ENCODE results near the gene CFAP221. TPM values are rescaled to one million over a fixed set of nuclear protein-coding genes. Genes with fewer than 3 reads are reported as not detected.
A peak's percentile ranks its signal among the peaks of the same experiment; 100 is the strongest.

CFAP221 gene
- total RNA-seq, 1 experiment from 2014 or later, result 0.20 TPM

DNA sequence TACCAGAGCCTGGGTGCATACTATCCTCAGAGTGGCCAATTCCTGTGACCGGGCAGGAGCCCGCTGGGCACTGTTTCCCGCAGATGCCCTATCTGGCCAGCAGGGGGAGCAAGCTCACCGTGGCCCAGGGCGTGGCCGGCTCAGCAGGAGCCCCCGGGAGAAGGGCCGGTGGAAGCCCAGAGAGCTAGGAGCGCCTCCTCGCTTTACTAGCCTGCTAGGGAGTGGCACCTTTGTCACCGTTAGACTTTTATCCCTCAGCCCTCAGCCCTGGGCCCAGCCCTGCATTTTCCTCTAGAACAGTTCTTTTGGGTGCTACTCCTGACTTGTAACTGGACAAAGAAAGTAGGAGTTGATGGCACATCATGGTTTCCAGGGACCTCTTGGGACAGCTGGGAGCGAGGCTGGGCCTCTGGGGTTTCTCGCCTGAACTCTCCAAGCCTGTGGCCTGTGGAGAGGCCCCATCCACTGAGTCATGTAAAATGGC is 158.7 kb downstream of the CFAP221 start:
- Mint-ChIP-seq H3K27ac (no peak overlapping the region), H3K9me3 (peaks cover 10% of the 10 kb centered on the region in 2 experiments; a peak in 3 of 5 replicates), H3K36me3 (ENCODE audit: insufficient read depth in 1 of 3, low read depth in 3 of 3) (peaks cover 8 to 10% (median 9%) of the 10 kb centered on the region in 3 experiments), H3K4me1 (peaks cover 48 to 51% of the 10 kb centered on the region in 2 experiments), H3K4me3 (no peak overlapping the region; a peak in 1 of 5 replicates), H3K27me3 (ENCODE audit: low read depth) (peaks cover 1% of the 10 kb centered on the region; the same call in 1 of the 2 replicates)
- no peak overlapping the region for H3K14ac ChIP-seq (ENCODE audit: insufficient read depth, low read length)
- no peaks in the 10 kb centered on the region for H3K23me2 ChIP-seq (ENCODE audit: insufficient read length, low read depth, low read length, poor library complexity, severe bottlenecking)
- WGBS (ENCODE audit: extremely low coverage, insufficient read length, low lambda C conversion rate), result no CpG with 5 or more reads among the region's 13 CpGs
- H3K23ac ChIP-seq (ENCODE audit: insufficient read length, low read depth, low read length), result no peak overlapping the region
- H3K56ac ChIP-seq (ENCODE audit: insufficient read length, low read depth, low read length), result no peak overlapping the region
- H2BK15ac ChIP-seq (ENCODE audit: low read depth, low read length), result no peak overlapping the region
- H4K5ac ChIP-seq (ENCODE audit: insufficient read length, low read depth, low read length), result no peak overlapping the region
- no peak overlapping the region for H2BK12ac ChIP-seq (ENCODE audit: insufficient read length, low read depth, low read length)
- H2BK20ac ChIP-seq (ENCODE audit: low read depth, low read length, poor library complexity, severe bottlenecking), result no peak overlapping the region
- no peaks in the 10 kb centered on the region for H3K27me3 ChIP-seq (ENCODE audit: insufficient read depth, low read length)
- H3K79me2 ChIP-seq (ENCODE audit: insufficient read depth, low read length), result no peaks in the 10 kb centered on the region
- H3K4ac ChIP-seq (ENCODE audit: low read depth, low read length), result no peak overlapping the region
- no peak overlapping the region for H4K91ac ChIP-seq (ENCODE audit: insufficient read length, low read depth, low read length)
- peaks cover 10% of the 10 kb centered on the region; the same call in 1 of the 2 replicates for H3K4me1 ChIP-seq (ENCODE audit: insufficient read depth, low read length)
- no peak overlapping the region for H3K27ac ChIP-seq (ENCODE audit: insufficient read length, low read depth, low read length)
- H2AK5ac ChIP-seq (ENCODE audit: insufficient read length, low read length), result no peak overlapping the region
- TF ChIP-seq, protein P1, sequence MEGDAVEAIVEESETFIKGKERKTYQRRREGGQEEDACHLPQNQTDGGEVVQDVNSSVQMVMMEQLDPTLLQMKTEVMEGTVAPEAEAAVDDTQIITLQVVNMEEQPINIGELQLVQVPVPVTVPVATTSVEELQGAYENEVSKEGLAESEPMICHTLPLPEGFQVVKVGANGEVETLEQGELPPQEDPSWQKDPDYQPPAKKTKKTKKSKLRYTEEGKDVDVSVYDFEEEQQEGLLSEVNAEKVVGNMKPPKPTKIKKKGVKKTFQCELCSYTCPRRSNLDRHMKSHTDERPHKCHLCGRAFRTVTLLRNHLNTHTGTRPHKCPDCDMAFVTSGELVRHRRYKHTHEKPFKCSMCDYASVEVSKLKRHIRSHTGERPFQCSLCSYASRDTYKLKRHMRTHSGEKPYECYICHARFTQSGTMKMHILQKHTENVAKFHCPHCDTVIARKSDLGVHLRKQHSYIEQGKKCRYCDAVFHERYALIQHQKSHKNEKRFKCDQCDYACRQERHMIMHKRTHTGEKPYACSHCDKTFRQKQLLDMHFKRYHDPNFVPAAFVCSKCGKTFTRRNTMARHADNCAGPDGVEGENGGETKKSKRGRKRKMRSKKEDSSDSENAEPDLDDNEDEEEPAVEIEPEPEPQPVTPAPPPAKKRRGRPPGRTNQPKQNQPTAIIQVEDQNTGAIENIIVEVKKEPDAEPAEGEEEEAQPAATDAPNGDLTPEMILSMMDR (conservative IDR thresholded peaks at IDR 0.05), result peak; percentile 99
- DNase-seq, result peak; percentile 90
- H3K18ac ChIP-seq (ENCODE audit: insufficient read length, low read depth, low read length), result no peak overlapping the region
- no peak overlapping the region for H3K9ac ChIP-seq (ENCODE audit: extremely low read depth, insufficient read length, low read length)
- H4K8ac ChIP-seq (replicated peaks; ENCODE audit: insufficient read length, low read depth, low read length), result no peak overlapping the region
- H4K20me1 ChIP-seq (ENCODE audit: control insufficient read depth, insufficient read depth, insufficient read length), result no peaks in the 10 kb centered on the region
- H3K9me3 ChIP-seq (ENCODE audit: control insufficient read depth, low read depth, low read length), result no peaks in the 10 kb centered on the region
- H2BK5ac ChIP-seq (ENCODE audit: insufficient read length, low read length), result no peak overlapping the region
- no peak overlapping the region for H3K4me2 ChIP-seq (ENCODE audit: insufficient read depth, insufficient read length, low read length)
- no peak overlapping the region for H3T11ph ChIP-seq (ENCODE audit: low read length)
- H2AFZ ChIP-seq (ENCODE audit: low read length), result no peak overlapping the region
- no peak overlapping the region for H2BK120ac ChIP-seq (ENCODE audit: low read depth, low read length, poor library complexity, severe bottlenecking)
- H3K79me1 ChIP-seq (ENCODE audit: insufficient read depth, low read depth, low read length, poor library complexity, severe bottlenecking), result no peaks in the 10 kb centered on the region

Measured in H9 (cell line).